Central memory CD8-positive, alpha-beta T cell (primary cell): Measurements from ENCODE around the gene ABCA1.

Experiments used
- ATAC-seq: fragments of 150-1000 bp; cut with Tn5 transposase; replicated peaks from 2 replicates; pipeline ENCODE4 v1.10.0; 2022; ENCODE audit warnings: mild to moderate bottlenecking, moderate FRiP score, moderate number of reproducible peaks; ENCODE audit not compliant: poor library complexity, severe bottlenecking; ENCODE audit errors: extremely low read depth
- DNase-seq, 2 donors: peaks; one replicate each; pipeline ENCODE4 v3.0.0; 2021; ENCODE audit warnings: low spot score in 2 of 2
- H3K27ac Mint-ChIP-seq: one replicate; pipeline ENCODE4 v1.8.0; 2022; ENCODE audit warnings: low read depth, mild to moderate bottlenecking, moderate library complexity, mixed read lengths
- H3K27me3 Mint-ChIP-seq: one replicate; pipeline ENCODE4 v1.8.0; 2022; ENCODE audit warnings: mixed read lengths
- H3K36me3 Mint-ChIP-seq: one replicate; pipeline ENCODE4 v1.8.0; 2022; ENCODE audit warnings: mild to moderate bottlenecking, moderate library complexity, mixed read lengths; ENCODE audit not compliant: insufficient read depth
- H3K4me1 Mint-ChIP-seq: one replicate; pipeline ENCODE4 v1.8.0; 2022; ENCODE audit warnings: mixed read lengths
- H3K4me3 Mint-ChIP-seq: one replicate; pipeline ENCODE4 v1.8.0; 2022; ENCODE audit warnings: mild to moderate bottlenecking, moderate library complexity, mixed read lengths
- H3K9me3 Mint-ChIP-seq: one replicate; pipeline ENCODE4 v1.8.0; 2022; ENCODE audit warnings: mixed read lengths

The ABCA1 gene

DNA sequence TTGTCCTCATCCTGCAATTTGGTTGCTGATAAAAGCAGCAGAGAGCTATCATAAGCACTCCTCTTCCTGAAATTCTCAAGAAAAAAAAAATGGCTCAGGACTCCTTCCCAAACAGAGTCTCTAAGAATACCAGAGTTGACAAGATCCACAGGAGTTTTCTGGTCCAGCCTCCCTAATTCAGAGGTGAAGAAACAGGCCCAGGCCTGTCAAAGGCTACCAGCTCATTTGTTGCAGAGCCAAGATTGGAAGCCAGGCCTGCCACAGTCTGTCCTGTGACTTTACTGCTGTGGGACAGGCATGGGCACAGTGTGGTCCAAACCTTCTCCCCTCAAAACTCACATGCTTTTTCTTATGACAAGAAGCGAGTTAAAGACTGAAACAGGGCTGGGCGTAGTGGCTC lies 122.5 kb downstream of the ABCA1 start:
- peaks cover 2% of the 10 kb centered on the region for H3K36me3 Mint-ChIP-seq
- H3K27me3 Mint-ChIP-seq: no peaks in the 10 kb centered on the region
- H3K4me1 Mint-ChIP-seq: no peaks in the 10 kb centered on the region

DNA sequence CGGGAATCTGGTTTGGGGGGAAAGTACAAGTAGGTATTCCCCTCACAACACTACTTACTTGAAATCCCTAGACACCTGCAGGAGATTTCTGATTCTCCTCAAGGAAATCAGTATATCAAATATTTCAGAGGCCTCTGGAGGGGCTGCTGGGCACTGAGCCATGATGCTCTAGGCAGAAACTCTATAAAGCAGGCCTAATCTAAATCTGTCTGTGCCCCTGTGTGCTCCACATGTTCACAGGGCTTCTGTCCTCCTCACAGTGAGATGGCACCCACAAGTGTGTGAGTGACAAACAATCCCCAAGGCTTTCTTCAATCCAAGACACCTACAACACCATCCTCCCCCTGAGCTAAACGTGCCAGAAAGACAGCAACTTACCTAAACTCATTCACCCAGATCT lies 125.0 kb downstream of the ABCA1 start:
- DNase-seq (no peak), ATAC-seq (no peak)
- Mint-ChIP-seq H3K4me1 (no peaks in the 10 kb centered on the region), H3K36me3 (peaks cover 4% of the 10 kb centered on the region), H3K9me3 (no peaks in the 10 kb centered on the region), H3K4me3 (no peak overlapping the region), H3K27ac (no peak overlapping the region), H3K27me3 (peaks cover 9% of the 10 kb centered on the region)

More for the DNA sequence above, 122.5 kb downstream of the ABCA1 start:
- H3K27ac Mint-ChIP-seq: no peak overlapping the region
- H3K4me3 Mint-ChIP-seq: no peak overlapping the region
- no peaks in the 10 kb centered on the region for H3K9me3 Mint-ChIP-seq
- DNase-seq (no peak), ATAC-seq (no peak)

DNA sequence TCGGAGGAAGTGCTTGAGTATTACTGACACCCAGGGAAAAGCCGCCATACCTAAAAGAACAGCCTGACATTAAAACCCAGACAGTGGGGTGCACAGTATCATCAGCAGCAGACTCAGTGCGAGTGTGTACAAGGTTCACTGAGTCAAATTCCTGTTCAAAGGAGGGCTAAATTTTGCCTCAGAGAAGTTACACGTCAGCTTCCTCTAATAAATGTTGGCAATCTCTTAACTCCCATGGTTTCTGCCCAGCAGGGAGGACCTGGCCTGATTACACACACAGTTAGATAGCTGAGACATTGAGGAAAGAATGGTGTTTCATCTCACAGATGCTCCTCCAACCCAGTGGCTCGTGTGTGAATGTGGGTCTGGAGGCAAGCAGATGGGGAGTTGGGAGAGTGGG lies 125.8 kb downstream of the ABCA1 start:
- Mint-ChIP-seq H3K27me3 (peaks cover 9% of the 10 kb centered on the region), H3K4me3 (no peak overlapping the region), H3K27ac (no peak overlapping the region), H3K4me1 (no peaks in the 10 kb centered on the region), H3K36me3 (peaks cover 4% of the 10 kb centered on the region), H3K9me3 (no peaks in the 10 kb centered on the region)
- no peak for DNase-seq
- ATAC-seq: no peak

DNA sequence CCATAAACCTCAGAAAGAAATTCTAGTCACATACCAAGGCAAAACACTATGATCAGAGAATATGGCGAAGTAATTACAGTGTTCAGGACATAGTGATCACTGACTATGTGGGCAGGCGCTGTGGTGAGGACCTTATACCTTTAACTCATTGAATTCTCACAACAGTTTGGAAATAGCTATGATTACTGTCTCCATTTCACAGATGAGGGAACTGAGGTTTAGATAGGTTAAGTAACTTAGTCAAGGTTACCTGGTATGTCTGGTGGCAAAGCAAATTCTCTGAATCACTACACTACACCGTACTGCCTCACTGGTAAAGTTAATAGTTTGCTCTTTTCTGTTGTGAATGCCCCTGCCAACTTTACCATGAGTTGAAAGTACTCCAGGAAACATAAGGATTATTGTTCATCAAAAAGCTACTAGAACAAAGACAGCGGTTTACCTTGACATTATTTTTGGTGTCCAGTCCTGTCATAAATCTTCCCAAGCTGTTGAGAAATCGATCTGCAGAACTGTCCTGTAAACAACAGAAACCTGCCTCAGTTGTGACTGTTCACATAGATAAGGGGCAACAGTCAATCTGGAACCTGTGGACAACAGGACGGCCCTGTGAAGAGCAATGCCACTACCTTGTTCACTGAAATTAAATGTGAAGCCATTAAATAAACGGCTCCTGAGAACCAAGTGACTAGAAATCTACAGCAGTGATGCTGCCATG lies 127.7 kb downstream of the ABCA1 start:
- Mint-ChIP-seq H3K27ac (no peak overlapping the region), H3K27me3 (peaks cover 17% of the 10 kb centered on the region), H3K4me1 (no peaks in the 10 kb centered on the region), H3K4me3 (no peak overlapping the region), H3K36me3 (peaks cover 7% of the 10 kb centered on the region), H3K9me3 (no peaks in the 10 kb centered on the region)
- DNase-seq: no peak
- no peak for ATAC-seq

DNA sequence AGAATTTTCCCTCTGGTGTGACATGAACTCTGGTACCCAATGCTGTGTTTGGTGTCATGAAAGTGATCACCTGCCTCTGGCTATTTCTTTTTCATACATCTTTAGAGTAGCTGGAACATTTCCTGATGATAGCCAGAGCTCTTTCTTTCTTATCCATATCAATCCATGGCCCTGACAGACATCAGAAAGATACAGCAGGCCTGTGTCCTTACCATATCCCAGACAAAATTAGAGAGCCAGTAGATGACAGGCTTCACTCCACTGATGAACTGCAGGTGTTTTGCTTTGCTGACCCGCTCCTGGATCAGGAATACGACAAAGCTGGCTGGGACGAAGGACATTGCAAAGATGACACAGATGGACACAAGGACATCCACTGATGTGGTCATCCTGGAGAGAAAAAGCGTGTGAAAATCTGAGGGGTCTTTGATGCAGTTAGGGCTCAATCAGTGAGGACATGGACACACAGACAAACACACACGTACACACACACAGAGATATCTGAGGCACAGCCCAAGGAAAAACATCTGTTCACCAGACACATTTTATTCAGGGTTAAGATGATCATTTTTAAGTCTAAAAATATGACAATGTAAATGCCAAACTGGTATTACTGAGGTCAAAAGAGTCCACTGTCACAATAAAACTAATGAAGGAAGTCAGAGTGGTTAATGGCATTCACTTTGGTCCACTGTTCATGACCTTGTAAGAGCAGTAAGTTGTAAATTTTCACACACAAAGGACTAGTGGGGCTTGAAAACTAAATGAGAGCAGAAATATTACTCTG lies 129.6 kb downstream of the ABCA1 start:
- Mint-ChIP-seq H3K27ac (no peak overlapping the region), H3K4me1 (no peaks in the 10 kb centered on the region), H3K27me3 (peaks cover 33% of the 10 kb centered on the region)

DNA sequence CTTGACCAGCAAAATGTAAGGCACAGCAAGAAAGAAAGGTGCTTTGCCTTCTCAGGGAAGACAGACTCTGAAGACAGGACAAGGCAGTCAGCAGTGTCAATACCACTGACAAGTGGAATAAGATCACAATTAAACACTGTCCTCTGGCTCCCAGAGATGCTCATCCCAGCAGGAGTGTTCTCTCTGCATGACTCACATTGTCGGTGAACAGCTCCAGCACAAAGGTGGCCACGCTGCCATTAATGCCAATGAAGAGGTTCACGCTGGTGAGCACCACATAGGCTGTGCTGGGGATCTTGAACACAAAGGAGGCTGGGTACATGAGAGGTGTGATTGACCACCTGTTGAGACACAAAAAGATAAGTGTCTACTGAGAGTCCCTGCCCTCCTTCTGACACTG lies 132.1 kb downstream of the ABCA1 start:
- DNase-seq (no peak), ATAC-seq (no peak)
- H3K4me1 Mint-ChIP-seq: no peaks in the 10 kb centered on the region
- peaks cover 48% of the 10 kb centered on the region for H3K27me3 Mint-ChIP-seq
- no peak overlapping the region for H3K4me3 Mint-ChIP-seq
- H3K36me3 Mint-ChIP-seq: peaks cover 12% of the 10 kb centered on the region
- no peak overlapping the region for H3K27ac Mint-ChIP-seq
- no peaks in the 10 kb centered on the region for H3K9me3 Mint-ChIP-seq

More for the DNA sequence above, 129.6 kb downstream of the ABCA1 start:
- no peak for ATAC-seq
- H3K36me3 Mint-ChIP-seq: peaks cover 7% of the 10 kb centered on the region
- H3K9me3 Mint-ChIP-seq: no peaks in the 10 kb centered on the region
- DNase-seq: no peak
- no peak overlapping the region for H3K4me3 Mint-ChIP-seq

DNA sequence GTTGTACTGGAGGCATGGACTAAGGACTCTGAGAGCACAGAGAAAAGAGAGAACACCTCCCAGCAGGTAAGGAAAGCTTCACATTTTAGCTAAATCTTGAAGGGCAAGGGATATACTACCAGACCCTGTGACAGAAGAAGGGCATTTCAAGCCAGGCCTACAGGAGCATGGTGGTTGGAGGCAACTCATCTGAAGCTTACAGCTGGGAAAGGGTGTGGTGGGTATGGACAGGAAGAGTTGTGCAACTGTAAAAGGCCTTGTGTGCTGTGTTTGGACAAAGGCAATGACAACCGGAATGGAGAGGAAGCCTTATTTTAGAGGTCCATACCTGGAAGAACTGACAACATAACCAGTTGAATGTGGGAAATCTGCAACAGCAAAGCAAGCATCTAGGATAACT lies 132.9 kb downstream of the ABCA1 start:
- no peaks in the 10 kb centered on the region for H3K4me1 Mint-ChIP-seq
- peaks cover 48% of the 10 kb centered on the region for H3K27me3 Mint-ChIP-seq
- no peak overlapping the region for H3K4me3 Mint-ChIP-seq
- ATAC-seq: no peak
- peaks cover 12% of the 10 kb centered on the region for H3K36me3 Mint-ChIP-seq
- no peaks in the 10 kb centered on the region for H3K9me3 Mint-ChIP-seq
- no peak overlapping the region for H3K27ac Mint-ChIP-seq
- no peak for DNase-seq

DNA sequence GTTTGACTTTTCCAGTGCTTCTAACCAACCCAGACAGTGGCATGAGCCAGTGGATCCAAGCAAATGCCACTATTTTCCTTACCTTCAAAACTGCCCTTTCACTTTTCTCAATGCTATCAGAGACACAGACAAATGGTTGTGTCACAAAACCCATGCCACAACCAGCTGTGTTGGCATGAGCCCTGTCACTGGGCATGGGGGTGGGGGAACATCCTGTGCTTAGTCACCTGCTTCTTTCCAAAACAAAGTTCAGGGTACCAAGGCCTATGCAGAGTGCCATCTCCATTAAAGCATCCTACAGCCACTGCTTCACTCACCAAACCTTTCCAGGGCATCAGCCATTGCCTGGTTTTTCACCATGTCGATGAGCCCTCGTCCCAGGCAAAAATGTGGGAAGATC lies 133.9 kb downstream of the ABCA1 start:
- no peak overlapping the region for H3K4me3 Mint-ChIP-seq
- H3K27ac Mint-ChIP-seq: no peak overlapping the region
- DNase-seq (no peak), ATAC-seq (no peak)
- peaks cover 10% of the 10 kb centered on the region for H3K36me3 Mint-ChIP-seq
- H3K9me3 Mint-ChIP-seq: no peaks in the 10 kb centered on the region
- H3K4me1 Mint-ChIP-seq: no peaks in the 10 kb centered on the region
- peaks cover 39% of the 10 kb centered on the region for H3K27me3 Mint-ChIP-seq

DNA sequence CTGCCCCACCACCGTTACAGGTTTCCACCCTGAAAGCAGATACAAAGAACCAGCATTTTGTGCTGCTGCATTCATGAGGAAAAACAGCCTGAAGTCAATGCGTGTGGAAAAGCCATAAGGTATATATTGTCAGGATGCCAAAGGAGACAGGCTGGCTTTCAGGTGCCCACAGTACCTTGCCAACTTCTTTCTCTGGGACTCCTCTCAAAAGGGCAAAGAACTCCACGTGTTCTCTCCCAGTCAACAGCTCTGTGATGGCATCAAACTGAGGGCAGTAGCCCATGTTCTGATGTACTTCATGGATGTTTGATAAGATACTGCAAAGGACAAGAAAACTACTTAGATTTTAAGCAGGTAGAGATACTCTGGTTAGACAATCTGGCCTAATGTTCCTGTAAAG lies 139.7 kb downstream of the ABCA1 start:
- DNase-seq (no peak), ATAC-seq (no peak)
- Mint-ChIP-seq H3K27ac (no peak overlapping the region), H3K4me3 (no peak overlapping the region), H3K9me3 (no peaks in the 10 kb centered on the region), H3K36me3 (peaks cover 9% of the 10 kb centered on the region), H3K4me1 (no peaks in the 10 kb centered on the region), H3K27me3 (peaks cover 24% of the 10 kb centered on the region)

DNA sequence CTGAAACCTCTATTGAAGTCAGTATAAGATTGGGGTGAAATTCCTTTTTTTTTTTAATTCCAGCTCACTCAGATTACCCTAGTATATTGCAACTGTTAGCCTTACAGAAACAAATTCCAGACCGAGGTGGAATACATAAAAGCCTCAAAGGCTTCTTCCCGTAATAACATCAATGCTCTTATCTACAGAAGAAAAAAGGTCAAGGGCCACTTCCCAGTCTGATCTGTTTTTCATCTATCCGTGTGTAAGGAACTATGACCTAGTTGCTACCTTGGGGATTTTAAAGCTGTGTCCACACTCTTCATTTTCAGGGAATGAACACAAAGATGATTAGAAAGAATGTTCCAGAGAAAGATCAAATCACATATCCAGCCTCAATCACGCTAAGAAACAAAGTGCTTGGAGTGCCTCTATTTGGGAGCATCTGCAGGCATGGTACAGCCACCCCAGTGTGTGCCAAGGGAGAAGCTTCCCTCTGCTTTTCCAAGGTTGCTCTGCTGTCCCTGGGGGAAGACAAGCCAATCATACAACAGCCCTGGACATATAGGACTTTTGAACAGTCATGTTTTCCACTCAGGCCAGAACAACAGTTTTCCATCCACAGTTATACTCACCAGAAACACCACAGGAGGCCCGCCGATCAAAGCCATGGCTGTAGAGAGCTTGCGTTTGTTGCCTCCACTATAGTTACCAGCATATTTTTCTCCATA lies 140.5 kb downstream of the ABCA1 start:
- Mint-ChIP-seq H3K27me3 (peaks cover 18% of the 10 kb centered on the region), H3K4me3 (no peak overlapping the region), H3K27ac (no peak overlapping the region), H3K36me3 (peaks cover 9% of the 10 kb centered on the region), H3K4me1 (no peaks in the 10 kb centered on the region), H3K9me3 (no peaks in the 10 kb centered on the region)
- no peak for ATAC-seq
- no peak for DNase-seq

DNA sequence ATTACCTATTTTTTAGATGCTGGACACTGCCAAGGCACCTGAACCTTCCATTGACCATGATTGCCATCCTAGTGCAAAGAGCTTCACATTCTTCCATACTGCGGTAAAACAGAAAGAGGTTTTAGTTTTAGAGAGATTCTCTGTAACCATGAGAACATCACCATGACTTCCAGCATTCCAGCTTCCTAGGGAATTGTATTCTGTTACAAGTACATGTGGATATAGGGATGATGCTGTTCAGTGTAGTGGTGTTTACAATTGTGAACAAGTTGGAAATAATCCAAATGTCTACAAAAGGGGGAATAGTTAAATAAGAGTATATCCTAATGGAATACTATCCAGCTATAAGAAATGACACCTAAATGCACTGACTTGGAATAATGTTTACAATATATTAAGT lies 141.7 kb downstream of the ABCA1 start:
- Mint-ChIP-seq H3K27me3 (peaks cover 10% of the 10 kb centered on the region), H3K9me3 (no peaks in the 10 kb centered on the region), H3K36me3 (peaks cover 2% of the 10 kb centered on the region), H3K4me3 (no peak overlapping the region), H3K4me1 (no peaks in the 10 kb centered on the region), H3K27ac (no peak overlapping the region)
- ATAC-seq: no peak
- no peak for DNase-seq

DNA sequence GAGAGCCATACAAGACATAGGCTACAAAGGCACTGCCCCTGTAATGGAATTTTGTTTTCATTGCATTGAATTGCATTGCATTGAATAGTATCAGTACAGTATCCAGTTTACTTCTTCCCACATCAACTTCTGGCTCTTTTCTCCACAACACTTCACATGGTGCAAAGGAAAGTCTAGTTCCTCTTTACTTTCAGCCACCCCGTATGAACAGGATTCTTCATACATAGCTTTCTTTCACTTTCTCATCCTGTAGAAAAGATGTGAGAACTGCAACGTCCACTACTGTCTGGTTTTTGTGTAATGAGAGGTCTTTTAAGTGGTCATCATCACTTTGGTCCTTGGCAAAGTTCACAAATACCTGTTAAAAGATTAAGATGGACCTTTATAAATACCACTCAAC lies 143.9 kb downstream of the ABCA1 start:
- Mint-ChIP-seq H3K4me1 (no peaks in the 10 kb centered on the region), H3K27ac (no peak overlapping the region), H3K9me3 (no peaks in the 10 kb centered on the region), H3K27me3 (peaks cover 10% of the 10 kb centered on the region), H3K36me3 (peaks cover 2% of the 10 kb centered on the region), H3K4me3 (no peak overlapping the region)
- ATAC-seq (no peak), DNase-seq (no peak)

DNA sequence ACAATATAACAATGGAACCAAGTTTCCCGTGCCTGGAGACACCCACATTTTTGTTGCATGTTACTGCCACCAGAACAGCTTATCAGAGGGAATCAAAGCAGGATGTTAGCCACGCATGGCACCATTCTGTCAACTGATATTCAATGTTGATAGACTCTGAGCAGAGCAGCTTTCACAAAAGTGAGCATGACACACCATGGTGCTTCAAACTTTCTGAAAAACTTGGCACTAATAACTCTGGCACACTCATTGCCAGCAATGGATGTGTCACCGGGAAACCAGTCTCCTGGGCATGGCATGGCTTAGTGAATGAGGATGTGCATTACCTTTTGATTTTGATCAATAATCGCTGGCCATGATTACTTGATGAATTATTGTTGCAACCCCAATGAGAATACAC lies 144.4 kb downstream of the ABCA1 start:
- H3K4me1 Mint-ChIP-seq: no peaks in the 10 kb centered on the region
- no peak overlapping the region for H3K27ac Mint-ChIP-seq
- no peaks in the 10 kb centered on the region for H3K9me3 Mint-ChIP-seq
- no peak overlapping the region for H3K4me3 Mint-ChIP-seq
- ATAC-seq: no peak
- DNase-seq: no peak
- peaks cover 10% of the 10 kb centered on the region for H3K27me3 Mint-ChIP-seq
- peaks cover 2% of the 10 kb centered on the region for H3K36me3 Mint-ChIP-seq
